ENCODE measurements around the gene COL5A3.

DNA sequence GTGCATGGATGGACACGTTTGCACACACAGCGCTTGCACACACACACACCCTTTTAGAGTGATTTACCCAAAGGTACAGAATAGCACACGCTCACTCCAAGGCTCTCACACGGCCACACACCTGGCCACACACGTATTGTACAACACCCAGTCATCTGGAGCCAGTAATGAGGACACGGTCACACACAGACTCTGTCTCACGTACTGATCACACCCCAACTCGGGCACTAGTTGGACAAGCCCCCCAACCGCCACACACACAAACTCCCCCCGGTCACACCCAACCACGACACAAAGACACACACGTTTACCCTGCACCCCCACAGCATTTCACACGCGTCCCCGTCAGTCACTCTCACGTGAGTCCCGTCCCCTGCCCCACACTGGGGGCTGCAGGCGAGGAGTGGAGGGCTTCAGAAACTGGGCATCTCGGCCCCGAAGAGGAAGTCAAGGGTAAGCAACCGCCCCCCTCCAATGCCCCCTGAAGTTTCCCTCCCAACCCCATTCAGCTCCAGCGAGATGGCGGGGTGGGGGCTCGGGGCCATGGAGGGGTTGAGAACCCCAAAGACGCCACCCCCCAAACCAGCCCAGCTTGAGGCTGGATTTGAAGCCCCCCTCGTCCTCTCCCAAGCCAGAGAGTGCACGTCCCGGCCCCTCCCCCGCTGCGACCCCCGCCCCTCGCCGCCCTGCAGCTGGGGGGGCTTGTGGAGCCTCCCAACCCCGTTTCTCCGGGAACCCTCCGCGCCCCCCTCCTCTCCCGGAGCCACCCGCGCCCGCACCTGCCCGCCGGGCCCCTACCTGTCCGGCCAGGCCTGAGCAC lies 74.6 kb downstream of the COL5A3 start:
- TF ChIP-seq SP1 (IDR thresholded peaks at IDR 0.05): no peak
- TF ChIP-seq NFRKB (IDR thresholded peaks at IDR 0.05): no peak
- no peak for TF ChIP-seq ARNT (IDR thresholded peaks at IDR 0.05)
- no peak for TF ChIP-seq BHLHE40 (IDR thresholded peaks at IDR 0.05; ENCODE audit: borderline replicate concordance)
- no peak for TF ChIP-seq ELF4 (IDR thresholded peaks at IDR 0.05)
- TF ChIP-seq TARDBP (IDR thresholded peaks at IDR 0.05): no peak
- no peak for TF ChIP-seq FOXA1 (IDR thresholded peaks at IDR 0.05)
- no peak for TF ChIP-seq SUZ12 (IDR thresholded peaks at IDR 0.05)
- no peak for TF ChIP-seq L3MBTL2 (conservative IDR thresholded peaks at IDR 0.05)
- no peak for TF ChIP-seq FOXM1 (IDR thresholded peaks at IDR 0.05; ENCODE audit: borderline replicate concordance)
- no peak for TF ChIP-seq FOXK2 (IDR thresholded peaks at IDR 0.05)
- TF ChIP-seq PKNOX1 (IDR thresholded peaks at IDR 0.05): no peak
